Stimulated activated CD8-positive, alpha-beta memory T cell treated with anti-CD3 and anti-CD28 coated beads, Interleukin-15, amount 100 ng/mL, for 48 hours (primary cell): ENCODE results near the gene BLCAP.
A peak's percentile ranks its signal among the peaks of the same experiment; 100 is the strongest.

Experiments
- DNase-seq, 2 donors: peaks; one replicate each; pipeline ENCODE4 v3.0.0-alpha.2; 2020; ENCODE audit warnings: low read depth in 2 of 2

The BLCAP gene

GRCh38 chr20:37529968-37530600, 2.4 kb upstream of the BLCAP start:
- DNase-seq: no peak

- DNase-seq: no peak
Observed at GRCh38 chr20:37529214-37529967, 1.7 kb upstream of the BLCAP start.

- no peak for DNase-seq
Observed at GRCh38 chr20:37528446-37529213, 954 bp upstream of the BLCAP start.

- DNase-seq: no peak
Observed at GRCh38 chr20:37526839-37527637, 638 bp downstream of the BLCAP start.

- no peak for DNase-seq
Observed at GRCh38 chr20:37526238-37526838, 1.3 kb downstream of the BLCAP start.

GRCh38 chr20:37525810-37526209, 1.9 kb downstream of the BLCAP start:
- no peak for DNase-seq

- peak; percentile 23 to 40 for DNase-seq
Observed at GRCh38 chr20:37524859-37525708, 2.6 kb downstream of the BLCAP start.

- no peak for DNase-seq
Observed at GRCh38 chr20:37523911-37524700, 3.6 kb downstream of the BLCAP start.

GRCh38 chr20:37523012-37523391, 4.7 kb downstream of the BLCAP start:
- DNase-seq: no peak

GRCh38 chr20:37522260-37523011, 5.2 kb downstream of the BLCAP start:
- no peak for DNase-seq

- DNase-seq: no peak
Observed at GRCh38 chr20:37521061-37521771, 6.5 kb downstream of the BLCAP start, which contains the start of gene NNAT. NNAT (plus strand) TSS chr20:37521250; CDS start chr20:37521332, 82 bp downstream.

- no peak for DNase-seq
Observed at GRCh38 chr20:37520419-37520955, 7.2 kb downstream of the BLCAP start.

GRCh38 chr20:37519508-37520418, 7.9 kb downstream of the BLCAP start:
- no peak for DNase-seq

- DNase-seq: no peak
Observed at GRCh38 chr20:37518606-37519507, 8.8 kb downstream of the BLCAP start.

GRCh38 chr20:37518059-37518458, 9.6 kb downstream of the BLCAP start:
- no peak for DNase-seq
